GM13976 (cell line): ENCODE measurements around the gene FOXA3.
"Not testable (repeated sequence)": the region's sequence is repeated elsewhere in the genome, so short reads cannot be mapped to it uniquely, and the experiment has no call there.

Source experiments
- DNase-seq: peaks from one replicate; pipeline ENCODE4 v3.0.0; 2012; ENCODE audit warnings: low spot score
- CTCF ChIP-seq: IDR thresholded peaks from 2 replicates; pipeline ENCODE4 v1.5.1; 2012; ENCODE audit warnings: borderline replicate concordance, mild to moderate bottlenecking; ENCODE audit not compliant: insufficient read depth; ENCODE audit errors: extremely low read depth, missing control alignments, control extremely low read depth
- in situ Hi-C: fragments of 300-500 bp; cut with MboI; formaldehyde crosslinking; loops from one replicate; pipeline ENCODE4 v1.12.0; 2022; ENCODE audit warnings: low sequenced_read_pairs, mixed read lengths, inconsistent platforms; ENCODE audit not compliant: unreplicated experiment

Gene FOXA3

GRCh38 chr19:45889210-45889885 is 25.2 kb downstream of the FOXA3 start:
- in situ Hi-C loops = no loop called here
- no peak for TF ChIP-seq CTCF
- DNase-seq = no peak

- no peak for TF ChIP-seq CTCF
- in situ Hi-C loops = no loop called here
- DNase-seq = no peak
Observed at GRCh38 chr19:45890877-45891276, 26.8 kb downstream of the FOXA3 start.

- TF ChIP-seq CTCF = no peak
- in situ Hi-C loops = no loop called here
- no peak for DNase-seq
Observed at GRCh38 chr19:45895519-45895972, 31.4 kb downstream of the FOXA3 start.

GRCh38 chr19:45895983-45896599 is 32.0 kb downstream of the FOXA3 start:
- DNase-seq, in situ Hi-C loops: not testable (repeated sequence)

GRCh38 chr19:45897261-45897812 is 33.2 kb downstream of the FOXA3 start:
- no peak for TF ChIP-seq CTCF
- in situ Hi-C loops = no loop called here
- no peak for DNase-seq

GRCh38 chr19:45899253-45899652 is 35.1 kb downstream of the FOXA3 start:
- in situ Hi-C loops = no loop called here
- TF ChIP-seq CTCF = no peak

GRCh38 chr19:45899919-45900589 is 35.9 kb downstream of the FOXA3 start:
- no peak for TF ChIP-seq CTCF
- in situ Hi-C loops = no loop called here
- no peak for DNase-seq

More at GRCh38 chr19:45899253-45899652, 35.1 kb downstream of the FOXA3 start:
- no peak for DNase-seq
